Peyer's patch (tissue), 4 donors: ENCODE data around the gene ARHGAP30. TPM values are rescaled to one million over a fixed set of nuclear protein-coding genes. Genes with fewer than 3 reads are reported as not detected.

Experiments used
- DNase-seq, 3 donors: peaks; one replicate each; pipeline ENCODE4 v3.0.0-alpha.2; 2017 to 2019
- H3K27ac ChIP-seq, 4 donors: fragments of 200-600 bp; sonication (generic); one replicate each; pipeline ENCODE4 v1.5.1; 2016 to 2019
- H3K27me3 ChIP-seq, 2 donors: fragments of 200-600 bp; sonication (generic); one replicate each; pipeline ENCODE4 v1.5.1; 2019
- H3K36me3 ChIP-seq, 3 donors: fragments of 200-600 bp; sonication (generic); one replicate each; pipeline ENCODE4 v1.5.1; 2016 to 2019
- H3K4me1 ChIP-seq, 4 donors: fragments of 200-600 bp; sonication (generic); one replicate each; pipeline ENCODE4 v1.5.1; 2016 to 2019
- H3K4me3 ChIP-seq, 4 donors: fragments of 200-600 bp; sonication (generic); 1 replicate in 3 of 4; 2 replicates in 1 of 4; pipeline ENCODE4 v1.5.1; 2016 to 2019; ENCODE audit warnings: mild to moderate bottlenecking in 1 of 4
- H3K9me3 ChIP-seq, 4 donors: fragments of 200-600 bp; sonication (generic); one replicate each; pipeline ENCODE4 v1.5.1; 2016 to 2019; ENCODE audit warnings: mild to moderate bottlenecking in 1 of 4
- POLR2A ChIP-seq, 2 donors: fragments of 450-650 bp; IDR thresholded peaks; one replicate each; pipeline ENCODE4 v1.5.1; 2017; ENCODE audit warnings: antibody characterized with exemption in 2 of 2, mild to moderate bottlenecking in 2 of 2, moderate library complexity in 2 of 2
- total RNA-seq, 4 donors: library from RNA; depleted of rRNA; stranded (reverse); fragments of >200 nt; gene quantifications; one replicate each; pipeline ENCODE4 v1.1.0, GENCODE V29; 2016
- TF ChIP-seq, protein P1 (sequence below), 6 experiments: fragments of 450-650 bp in 4 of 6; fragments of 200-600 bp in 2 of 6; sonication (generic) in 1 of 6; IDR thresholded peaks; one replicate each; pipeline ENCODE4 v1.5.1; 2017 to 2019; ENCODE audit warnings: antibody characterized with exemption in 6 of 6, mild to moderate bottlenecking in 3 of 6, moderate library complexity in 1 of 6

The ARHGAP30 gene
- total RNA-seq, 4 donors from 2014 or later = 5.1 to 31.4 (median 6.7) TPM

GRCh38 chr1:161089938-161090337 is 20.2 kb upstream of the ARHGAP30 start:
- no peak overlapping the region for H3K27ac ChIP-seq
- no peaks in the 10 kb centered on the region for H3K9me3 ChIP-seq
- TF ChIP-seq, protein P1, sequence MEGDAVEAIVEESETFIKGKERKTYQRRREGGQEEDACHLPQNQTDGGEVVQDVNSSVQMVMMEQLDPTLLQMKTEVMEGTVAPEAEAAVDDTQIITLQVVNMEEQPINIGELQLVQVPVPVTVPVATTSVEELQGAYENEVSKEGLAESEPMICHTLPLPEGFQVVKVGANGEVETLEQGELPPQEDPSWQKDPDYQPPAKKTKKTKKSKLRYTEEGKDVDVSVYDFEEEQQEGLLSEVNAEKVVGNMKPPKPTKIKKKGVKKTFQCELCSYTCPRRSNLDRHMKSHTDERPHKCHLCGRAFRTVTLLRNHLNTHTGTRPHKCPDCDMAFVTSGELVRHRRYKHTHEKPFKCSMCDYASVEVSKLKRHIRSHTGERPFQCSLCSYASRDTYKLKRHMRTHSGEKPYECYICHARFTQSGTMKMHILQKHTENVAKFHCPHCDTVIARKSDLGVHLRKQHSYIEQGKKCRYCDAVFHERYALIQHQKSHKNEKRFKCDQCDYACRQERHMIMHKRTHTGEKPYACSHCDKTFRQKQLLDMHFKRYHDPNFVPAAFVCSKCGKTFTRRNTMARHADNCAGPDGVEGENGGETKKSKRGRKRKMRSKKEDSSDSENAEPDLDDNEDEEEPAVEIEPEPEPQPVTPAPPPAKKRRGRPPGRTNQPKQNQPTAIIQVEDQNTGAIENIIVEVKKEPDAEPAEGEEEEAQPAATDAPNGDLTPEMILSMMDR (IDR thresholded peaks at IDR 0.05) = no peak
- no peak for TF ChIP-seq POLR2A (IDR thresholded peaks at IDR 0.05)
- no peak overlapping the region for H3K4me3 ChIP-seq
- peaks cover 0 to 8% (median 0%) of the 10 kb centered on the region in 4 donors for H3K4me1 ChIP-seq
- H3K27me3 ChIP-seq = no peaks in the 10 kb centered on the region
- DNase-seq = peak in 1 of 3 donors; percentile 7
- no peaks in the 10 kb centered on the region for H3K36me3 ChIP-seq

DNA sequence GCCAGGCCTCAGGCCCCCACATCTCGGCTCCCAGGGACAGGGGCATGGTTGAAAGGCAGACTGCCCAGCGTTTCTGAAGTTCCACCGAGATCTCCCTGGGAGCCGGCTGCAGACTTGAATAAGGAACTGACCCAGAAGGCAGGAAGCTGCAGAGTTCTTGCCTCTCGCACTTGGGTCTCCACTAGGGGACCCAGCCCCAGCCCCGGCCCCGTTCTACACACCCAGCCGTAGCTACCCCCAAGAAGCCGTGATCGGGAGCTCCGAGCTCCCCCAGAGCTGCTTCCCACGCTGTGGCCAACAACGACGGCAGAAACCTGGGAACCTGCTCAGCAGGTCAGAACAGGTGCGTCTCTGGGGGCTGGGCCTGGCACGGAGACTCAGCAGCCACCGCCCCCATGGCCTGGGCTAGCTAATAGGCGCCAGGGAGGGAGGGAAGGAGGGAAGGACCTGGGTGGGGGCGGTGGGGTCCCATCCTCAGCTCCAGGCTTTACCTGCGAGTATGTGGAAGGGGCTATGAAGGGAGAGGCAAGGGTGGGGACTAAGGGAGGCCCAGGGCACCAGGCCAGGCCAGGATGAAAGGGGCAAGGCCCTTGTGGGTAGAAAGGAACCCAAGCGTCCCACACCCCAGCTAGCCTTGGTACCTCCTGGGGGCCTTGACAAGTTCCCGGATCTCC is 19.7 kb upstream of the ARHGAP30 start, which contains the start of gene NECTIN4:
Gene NECTIN4, minus strand, starts transcription at position 308 of the 674 bp plus-strand sequence. Its CDS starts 262 bp downstream, at position 46.
- Histone ChIP-seq H3K4me1 (peaks cover 0 to 8% (median 0%) of the 10 kb centered on the region in 4 donors), H3K27me3 (no peaks in the 10 kb centered on the region), H3K4me3 (peak within 1 kb of the TSS in 2 of 4 donors; percentile 0 to 18), H3K9me3 (no peaks in the 10 kb centered on the region), H3K36me3 (no peaks in the 10 kb centered on the region), H3K27ac (no peak within 1 kb of the TSS)
- peak in 2 of 3 donors; percentile 66 to 75 for DNase-seq
- peak in 1 of 2 donors; percentile 25 for TF ChIP-seq POLR2A (IDR thresholded peaks at IDR 0.05)
- TF ChIP-seq, protein P1 (IDR thresholded peaks at IDR 0.05) = no peak

DNA sequence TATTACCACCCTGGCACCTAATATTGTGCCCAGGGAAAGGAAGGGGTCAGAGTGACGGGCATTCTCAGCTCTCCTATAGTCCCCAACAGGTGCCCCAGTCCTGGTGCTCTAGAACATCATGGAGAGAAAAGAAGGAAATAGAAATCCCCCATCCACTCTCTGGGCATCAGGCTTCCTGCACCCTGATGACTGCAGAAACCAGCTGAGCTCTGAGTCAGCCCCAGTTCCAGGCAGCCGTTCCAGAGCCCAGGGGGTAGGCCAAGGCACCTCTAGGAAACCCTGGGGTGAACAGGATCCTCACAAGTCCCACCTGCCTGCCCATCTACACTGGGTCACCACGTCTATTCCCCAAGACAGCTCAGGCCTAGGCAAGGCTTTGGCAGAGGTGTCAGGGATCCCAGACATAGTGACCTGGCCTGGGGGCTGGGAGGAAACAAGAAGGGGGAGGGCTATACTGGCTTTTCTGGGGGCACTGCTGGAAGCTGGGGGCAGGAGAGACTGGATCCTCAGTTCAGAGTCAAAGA is 19.0 kb upstream of the ARHGAP30 start:
- Histone ChIP-seq H3K27ac (no peak overlapping the region), H3K27me3 (no peaks in the 10 kb centered on the region), H3K4me3 (peak overlapping the region in 1 of 4 donors; percentile 0), H3K9me3 (no peaks in the 10 kb centered on the region), H3K36me3 (no peaks in the 10 kb centered on the region), H3K4me1 (peaks cover 0 to 10% (median 0%) of the 10 kb centered on the region in 4 donors)
- peak in 1 of 3 donors; percentile 45 for DNase-seq
- TF ChIP-seq POLR2A (IDR thresholded peaks at IDR 0.05) = no peak
- TF ChIP-seq, protein P1 (IDR thresholded peaks at IDR 0.05) = no peak

GRCh38 chr1:161086457-161086856 is 16.8 kb upstream of the ARHGAP30 start:
- Histone ChIP-seq H3K36me3 (no peaks in the 10 kb centered on the region), H3K4me3 (no peak overlapping the region), H3K27me3 (no peaks in the 10 kb centered on the region), H3K27ac (no peak overlapping the region), H3K9me3 (no peaks in the 10 kb centered on the region), H3K4me1 (peaks cover 0 to 14% (median 0%) of the 10 kb centered on the region in 4 donors)
- TF ChIP-seq, protein P1 (IDR thresholded peaks at IDR 0.05) = no peak
- TF ChIP-seq POLR2A (IDR thresholded peaks at IDR 0.05) = no peak
- no peak for DNase-seq

DNA sequence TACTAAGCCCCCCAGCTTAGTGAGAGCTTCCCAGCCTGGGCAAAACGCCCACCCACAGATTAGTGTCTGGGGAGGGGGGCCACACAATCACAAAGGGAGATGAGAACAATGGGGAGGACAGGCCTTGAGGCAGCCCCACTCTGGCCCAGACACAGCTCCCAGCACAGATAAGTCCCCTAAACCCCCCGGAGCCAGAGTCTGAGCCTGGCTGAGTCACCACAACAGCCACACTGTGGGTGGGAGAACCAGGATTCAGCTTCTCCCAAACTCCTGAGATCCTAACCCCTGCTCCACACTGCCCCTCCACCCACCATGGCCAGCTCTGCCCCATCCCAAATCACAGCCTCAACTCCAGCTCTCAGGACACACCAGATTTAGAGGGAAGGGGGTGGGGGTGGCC is 15.5 kb upstream of the ARHGAP30 start:
- Histone ChIP-seq H3K27me3 (no peaks in the 10 kb centered on the region), H3K36me3 (no peaks in the 10 kb centered on the region), H3K27ac (no peak overlapping the region), H3K4me3 (no peak overlapping the region), H3K9me3 (no peaks in the 10 kb centered on the region), H3K4me1 (peaks cover 0 to 14% (median 0%) of the 10 kb centered on the region in 4 donors)
- TF ChIP-seq, protein P1 (IDR thresholded peaks at IDR 0.05) = no peak
- no peak for TF ChIP-seq POLR2A (IDR thresholded peaks at IDR 0.05)
- no peak for DNase-seq
